Gastrocnemius medialis (tissue), 4 donors: Measurements from ENCODE around the gene SLC29A2.

ENCODE experiments used
- CTCF ChIP-seq, 5 experiments: fragments of 450-650 bp in 3 of 5; fragments of 200-600 bp in 2 of 5; sonication (generic) in 2 of 5; IDR thresholded peaks in 4 of 5; conservative IDR thresholded peaks in 1 of 5; 1 replicate in 4 of 5; 2 replicates in 1 of 5; pipeline ENCODE4 v1.5.1; 2016 to 2019; ENCODE audit warnings: antibody characterized with exemption in 5 of 5, mild to moderate bottlenecking in 3 of 5, moderate library complexity in 3 of 5
- POLR2A ChIP-seq, 2 donors: fragments of 450-650 bp; IDR thresholded peaks; one replicate each; pipeline ENCODE4 v1.6.1; 2017; ENCODE audit warnings: antibody characterized with exemption in 2 of 2, mild to moderate bottlenecking in 2 of 2, moderate library complexity in 2 of 2

DNA sequence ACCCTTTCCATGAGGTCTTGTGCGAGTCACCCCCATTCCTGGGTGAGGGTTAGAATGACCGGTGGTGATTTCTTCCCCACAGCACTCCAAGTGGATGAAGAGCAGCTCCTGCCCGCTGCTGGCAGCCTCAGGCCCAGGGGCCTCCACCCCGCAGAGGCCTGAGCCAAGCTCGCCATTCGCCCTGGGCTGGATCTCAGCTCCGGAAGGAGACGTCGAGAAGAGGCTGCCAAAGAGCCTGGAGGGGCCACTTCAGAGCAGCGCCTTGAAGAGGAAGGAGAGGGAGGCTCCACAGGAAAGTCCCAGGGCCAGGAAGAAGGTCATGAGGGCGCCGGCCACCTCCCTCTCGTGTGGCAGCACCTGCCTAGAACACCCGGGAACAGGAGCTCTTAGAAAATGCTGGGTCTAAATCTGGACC lies 8.4 kb downstream of the SLC29A2 start:
- TF ChIP-seq CTCF (IDR thresholded peaks at IDR 0.05 in 4 of 5, conservative IDR thresholded peaks at IDR 0.05 in 1 of 5): no peak
- no peak for TF ChIP-seq POLR2A (IDR thresholded peaks at IDR 0.05)
